CD4-positive, alpha-beta T cell treated with Interleukin-6 at 100 ng/mL for 8 hours (primary cell): ENCODE data around the gene G6PD.
"Not testable (repeated sequence)": the region's sequence is repeated elsewhere in the genome, so short reads cannot be mapped to it uniquely, and the experiment has no call there.

Source experiments
- DNase-seq: peaks from one replicate; pipeline ENCODE4 v3.0.0-alpha.2; 2020; ENCODE audit warnings: mixed read lengths, low spot score

The G6PD gene

GRCh38 chrX:154542723-154543424, 3.8 kb downstream of the G6PD start:
- DNase-seq = no peak

DNA sequence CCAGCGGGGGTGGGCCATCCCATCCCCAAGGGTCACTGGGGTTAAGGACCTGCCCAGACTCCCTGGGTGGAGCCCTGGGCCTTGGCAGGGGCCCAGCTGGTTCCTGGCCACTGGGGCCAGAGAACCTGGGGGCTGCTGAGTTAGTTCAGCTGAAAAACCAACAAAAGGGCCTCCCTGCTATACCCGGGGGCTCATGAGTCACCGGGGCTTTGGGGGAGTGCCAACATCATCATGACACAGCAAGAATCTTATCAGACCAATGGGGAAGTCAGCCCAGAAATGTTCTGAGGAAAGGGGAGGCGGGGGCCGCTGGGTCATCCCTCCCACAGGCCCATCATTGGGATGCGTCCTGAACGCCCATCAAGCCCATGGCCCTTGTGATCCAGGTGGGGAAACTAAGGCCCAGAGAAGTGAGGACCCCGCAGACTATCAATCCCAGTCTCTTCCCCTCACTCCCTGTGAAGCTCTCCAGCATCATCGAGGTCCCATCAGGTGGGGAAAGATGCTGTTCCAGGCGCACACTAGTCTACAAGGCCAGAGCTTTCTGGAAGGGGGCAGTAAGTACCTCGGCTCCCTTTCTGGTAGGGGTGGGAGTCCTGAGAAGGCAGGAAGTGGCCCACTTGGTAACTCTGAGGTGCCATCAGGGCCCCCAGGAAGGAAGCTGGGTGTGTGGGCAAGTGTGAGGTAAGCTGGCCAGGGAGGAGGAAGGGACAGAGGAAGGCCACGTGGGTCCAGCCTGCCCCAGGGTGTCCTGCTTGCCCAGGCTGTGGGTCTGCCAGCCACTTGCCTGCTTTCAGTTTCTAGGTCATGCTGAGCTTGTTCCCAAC, 4.5 kb downstream of the G6PD start:
- no peak for DNase-seq

DNA sequence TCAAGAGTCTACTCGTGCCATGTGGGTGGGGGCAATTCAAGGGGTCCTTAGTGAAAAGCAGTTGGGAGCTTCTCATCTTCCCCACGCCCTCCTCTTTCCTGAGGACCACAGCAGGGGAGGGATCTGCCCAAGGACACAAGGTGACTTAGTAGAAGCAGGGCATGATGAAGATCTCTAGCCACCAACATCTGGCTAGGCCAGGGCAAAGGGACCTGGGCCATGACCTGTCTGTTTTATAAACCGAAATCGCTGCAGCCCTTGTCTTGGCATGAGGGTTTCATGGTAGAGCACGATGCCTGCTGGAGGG, 5.1 kb downstream of the G6PD start:
- no peak for DNase-seq

GRCh38 chrX:154540897-154541535, 5.6 kb downstream of the G6PD start:
- no peak for DNase-seq

- DNase-seq = not testable (repeated sequence)
Measured at GRCh38 chrX:154540365-154540764, 6.3 kb downstream of the G6PD start.

GRCh38 chrX:154539077-154539476, 7.6 kb downstream of the G6PD start:
- DNase-seq = no peak

DNA sequence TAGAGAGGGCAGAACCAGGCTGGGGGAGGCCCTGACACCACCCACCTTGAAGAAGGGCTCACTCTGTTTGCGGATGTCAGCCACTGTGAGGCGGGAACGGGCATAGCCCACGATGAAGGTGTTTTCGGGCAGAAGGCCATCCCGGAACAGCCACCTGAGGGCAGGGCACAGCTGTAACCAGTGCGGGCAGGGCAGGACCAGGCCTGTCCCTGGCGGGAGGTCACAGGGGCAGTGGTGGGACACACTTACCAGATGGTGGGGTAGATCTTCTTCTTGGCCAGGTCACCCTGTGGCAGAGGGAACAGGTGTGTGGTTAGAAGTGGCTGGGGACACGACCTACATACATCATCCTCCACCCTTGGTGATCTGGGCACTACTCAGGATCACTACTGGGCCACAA, 10.8 kb downstream of the G6PD start:
- no peak for DNase-seq

DNA sequence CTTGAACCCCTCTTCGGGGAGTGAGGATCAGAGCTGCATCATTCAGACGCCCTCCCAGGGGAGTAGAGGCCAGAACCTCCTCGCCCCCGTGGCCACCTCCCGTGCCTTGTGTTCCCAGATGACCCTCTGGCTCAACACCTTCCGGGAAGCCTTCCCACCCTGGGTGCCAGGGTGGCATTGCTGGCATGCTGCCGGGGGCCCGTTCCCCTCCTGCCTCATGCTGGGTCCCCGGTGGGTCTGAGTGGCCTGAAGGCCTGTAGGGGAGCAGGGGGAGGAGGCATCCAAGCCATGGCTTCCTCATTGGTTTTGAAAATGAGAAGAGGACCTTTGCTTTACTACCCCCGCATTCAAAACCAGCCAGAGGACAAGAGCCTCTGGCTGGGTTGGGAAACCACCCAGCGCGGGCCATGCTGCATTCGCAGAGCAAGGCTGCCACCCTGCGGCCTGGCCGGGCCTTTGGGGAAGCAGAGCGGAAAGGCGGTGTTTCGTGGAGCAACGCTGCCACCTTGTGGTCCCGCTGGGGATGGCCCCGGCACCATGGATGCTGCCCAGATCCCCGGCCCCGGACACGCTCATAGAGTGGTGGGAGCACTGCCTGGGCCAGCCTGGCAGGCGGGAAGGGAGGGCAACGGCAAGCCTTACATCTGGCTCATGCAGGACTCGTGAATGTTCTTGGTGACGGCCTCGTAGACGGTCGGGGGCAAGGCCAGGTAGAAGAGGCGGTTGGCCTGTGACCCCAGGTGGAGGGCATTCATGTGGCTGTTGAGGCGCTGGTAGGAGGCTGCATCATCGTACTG, 11.9 kb downstream of the G6PD start:
- DNase-seq = peak; percentile 90

- no peak for DNase-seq
Measured at GRCh38 chrX:154532690-154533089, 14.0 kb downstream of the G6PD start.

DNA sequence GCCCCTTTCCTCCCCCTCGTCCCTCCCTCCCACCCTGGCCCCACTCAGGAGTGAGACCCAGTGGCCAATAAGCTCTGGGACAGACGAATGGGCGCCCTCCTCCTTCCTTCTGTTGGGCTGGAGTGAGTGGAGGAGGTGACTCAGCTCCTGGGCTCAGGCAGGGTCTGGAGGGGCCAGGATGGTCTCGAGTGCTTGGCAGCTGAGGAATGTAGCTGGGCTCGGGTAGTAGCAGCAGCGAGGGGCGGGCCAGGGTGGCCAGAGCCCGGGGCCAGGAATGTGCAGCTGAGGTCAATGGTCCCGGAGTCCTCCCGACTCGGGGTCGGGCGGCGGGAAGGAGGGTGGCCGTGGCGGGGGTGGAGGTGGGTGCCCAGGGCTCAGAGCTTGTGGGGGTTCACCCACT, 15.0 kb downstream of the G6PD start:
- DNase-seq = no peak

DNA sequence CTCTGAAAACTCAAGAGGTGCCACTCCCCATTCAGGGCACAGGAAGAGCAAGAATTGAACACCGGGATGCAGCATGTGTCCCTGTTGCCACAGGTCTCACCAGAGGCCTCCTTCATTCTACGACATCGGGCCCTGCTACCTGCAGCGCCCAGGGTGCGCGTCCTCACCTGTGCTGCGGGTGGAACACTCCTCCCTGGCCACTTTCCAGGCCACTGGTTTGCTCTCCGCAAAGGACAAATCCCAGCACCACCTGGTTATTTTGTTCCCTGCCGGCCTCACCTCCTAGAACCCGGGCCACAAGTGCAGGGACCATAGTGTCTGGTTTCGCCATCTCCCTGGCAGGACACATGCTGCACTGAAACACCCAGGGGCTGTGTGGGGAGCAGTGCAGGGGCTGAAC, 16.4 kb downstream of the G6PD start:
- DNase-seq = no peak

DNA sequence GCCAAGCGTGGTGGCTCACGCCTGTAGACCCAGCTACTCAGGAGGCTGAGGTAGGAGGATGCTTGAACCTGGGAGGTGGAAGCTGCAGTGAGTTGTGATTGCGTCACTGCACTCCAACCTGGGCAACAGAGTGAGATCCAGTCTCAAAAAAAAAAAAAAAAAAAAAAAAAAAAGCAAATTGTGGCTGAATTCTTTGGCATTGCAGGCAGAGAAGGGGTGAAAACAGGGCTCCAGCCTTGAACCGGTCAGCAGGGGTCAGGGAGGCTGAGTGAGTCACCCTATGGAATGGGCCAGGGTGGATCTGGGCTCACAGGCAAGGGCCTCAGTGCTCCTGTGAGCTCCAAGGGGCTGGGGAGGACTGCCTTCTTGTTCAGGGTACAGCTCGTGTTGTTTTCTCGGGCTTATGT, 17.4 kb downstream of the G6PD start:
- no peak for DNase-seq

- DNase-seq = peak; percentile 56
Measured at GRCh38 chrX:154526901-154527675, 19.6 kb downstream of the G6PD start.

DNA sequence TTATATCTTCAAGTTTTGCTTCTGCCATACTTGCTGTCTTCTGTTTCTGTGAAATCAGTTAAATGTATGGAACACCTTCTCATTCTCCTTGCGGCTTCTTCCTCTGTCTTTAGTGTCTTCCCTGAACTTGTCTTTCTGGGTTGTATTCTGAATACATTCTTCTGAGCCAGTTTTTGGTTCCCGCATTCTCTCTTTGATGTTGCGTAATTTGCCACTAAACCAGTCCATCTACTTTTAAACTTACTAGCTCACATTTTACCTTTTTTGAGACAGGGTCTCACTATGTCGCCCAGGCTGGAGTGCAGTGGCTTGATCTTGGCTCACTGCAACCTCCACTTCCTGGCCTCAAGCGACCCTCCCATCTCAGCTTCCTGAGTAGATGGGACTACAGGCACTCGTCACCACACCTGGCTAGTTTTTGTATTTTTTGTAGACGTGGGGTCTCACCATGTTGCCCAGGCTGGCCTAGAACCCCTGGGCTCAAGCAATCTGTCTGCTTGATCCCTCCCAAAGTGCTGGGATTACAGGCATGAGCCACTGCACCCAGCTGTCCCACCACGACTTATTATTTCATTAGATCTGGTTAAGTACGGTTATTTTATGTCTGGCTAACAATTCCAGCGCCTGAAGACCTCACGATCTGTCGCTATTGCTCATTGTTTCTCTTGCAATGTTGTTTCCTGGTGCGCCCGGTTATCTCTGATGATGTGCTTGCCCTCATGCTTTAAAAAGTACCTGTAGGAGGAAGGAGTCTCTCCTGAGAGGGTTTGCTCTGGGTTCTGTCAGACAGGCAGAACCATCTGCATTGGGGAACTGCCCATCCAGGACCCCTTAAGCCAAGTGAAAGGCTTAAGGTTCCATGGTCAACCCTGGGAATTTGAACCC, 20.8 kb downstream of the G6PD start:
- no peak for DNase-seq

DNA sequence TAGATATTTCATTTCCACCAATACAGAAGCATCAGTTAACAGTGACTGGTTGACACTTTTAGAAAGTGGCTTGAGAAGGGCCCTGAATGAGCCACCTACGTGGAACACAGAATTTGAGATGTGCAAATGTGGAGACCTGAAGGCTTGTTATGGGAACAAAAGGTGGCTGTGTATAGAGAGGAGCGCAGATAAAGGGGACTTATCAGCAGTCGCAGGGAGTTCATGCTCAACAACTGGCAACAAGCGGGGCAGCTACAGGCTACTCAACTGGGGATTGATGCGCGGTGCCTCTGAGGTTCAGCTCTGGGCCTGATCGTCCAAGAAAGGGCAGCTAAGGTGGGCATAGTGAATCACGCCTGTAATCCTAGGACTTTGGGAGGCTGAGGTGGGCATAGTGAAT, 27.3 kb downstream of the G6PD start:
- no peak for DNase-seq

DNA sequence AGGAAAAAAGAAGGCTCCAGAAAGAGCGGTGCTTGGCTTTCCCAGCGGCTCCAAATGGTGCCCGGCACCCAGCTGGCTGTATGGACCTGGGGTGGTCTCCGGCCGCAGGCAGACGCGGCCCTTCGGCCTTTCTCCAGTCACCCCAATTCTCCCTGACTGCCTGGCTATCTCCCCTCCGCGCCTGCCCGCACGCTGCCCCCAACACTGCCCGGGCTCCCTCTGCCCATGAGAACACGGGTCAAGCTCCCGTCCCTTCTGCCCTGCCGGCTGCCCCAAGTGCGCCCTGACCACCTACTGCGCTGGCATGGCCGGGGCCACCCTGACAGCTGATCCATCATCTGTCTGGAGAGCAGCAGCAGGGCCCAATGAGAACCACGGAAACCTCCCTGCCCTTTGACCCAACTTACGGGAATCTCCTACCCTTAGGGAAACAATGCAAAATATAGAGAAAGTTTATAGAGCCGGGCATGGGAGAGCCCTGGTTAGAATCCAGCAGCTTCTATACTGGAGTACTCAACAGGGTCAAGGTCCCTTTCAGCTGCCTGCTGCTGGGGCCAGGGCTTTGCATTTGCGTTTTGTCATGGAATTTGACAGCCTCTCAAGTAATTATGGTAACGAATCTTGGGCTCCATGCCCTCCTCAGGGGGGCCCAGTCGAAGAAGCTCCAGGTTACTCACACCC, 29.4 kb downstream of the G6PD start:
- no peak for DNase-seq

DNA sequence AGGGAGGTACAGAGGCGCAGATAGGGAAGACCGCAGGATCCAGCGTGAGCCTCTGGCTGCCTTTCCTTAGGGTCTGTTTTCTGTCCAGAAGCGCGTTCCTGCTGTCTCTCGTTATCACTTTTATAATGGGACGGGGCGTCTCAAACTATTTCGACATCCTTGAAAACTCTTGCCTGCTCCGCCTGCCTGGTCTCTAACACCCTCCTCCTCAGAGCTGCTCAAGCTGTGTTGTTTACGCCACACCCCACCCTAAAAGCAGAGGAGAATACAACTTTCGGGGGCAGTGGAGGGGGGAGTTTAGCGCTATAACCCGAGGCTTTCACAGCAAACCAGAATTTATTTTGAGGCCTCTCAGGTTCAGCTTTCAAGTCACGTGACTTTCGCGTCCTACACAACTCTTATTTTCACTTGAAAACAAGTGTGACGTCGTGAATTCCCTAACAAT, 30.0 kb downstream of the G6PD start:
- DNase-seq = no peak

- peak; percentile 93 for DNase-seq
Measured at GRCh38 chrX:154515966-154516655, 30.5 kb downstream of the G6PD start, which contains the start of gene FAM3A. Gene FAM3A, minus strand, starts transcription at chrX:154516232. Its CDS starts 460 bp downstream, at chrX:154515772.
